SK-N-SH (cell line): ENCODE data around the gene GPX2. TPM values are rescaled to one million over a fixed set of nuclear protein-coding genes. Genes with fewer than 3 reads are reported as not detected.

Experiments
- CTCF ChIA-PET: fragments of 300-600, 350-600 bp; formaldehyde crosslinking; extraction: SDS; loops from one replicate; lab custom pipeline; 2021; lab: Yijun Ruan, JAX
- POLR2A ChIA-PET: fragments of 350-600 bp; sonication (Branson Sonifier 250); formaldehyde crosslinking; extraction: SDS; loops from one replicate; lab custom pipeline; 2020; ENCODE audit warnings: antibody characterized with exemption, inconsistent platforms; lab: Yijun Ruan, JAX
- DNase-seq: peaks from one replicate; pipeline ENCODE4 v3.0.0; 2012
- H2AFZ ChIP-seq: fragments of 200-600 bp; sonication (generic); 2 replicates; pipeline ENCODE4 v1.8.1; 2016; ENCODE audit warnings: antibody characterized with exemption, mild to moderate bottlenecking, low read depth
- H3F3A ChIP-seq: fragments of 200-600 bp; sonication (generic); replicated peaks from 2 replicates; pipeline ENCODE3; 2016; ENCODE audit warnings: antibody characterized with exemption, mild to moderate bottlenecking; ENCODE audit not compliant: insufficient read depth
- H3K27ac ChIP-seq, 2 experiments: fragments of 200-500 bp in 1 of 2; fragments of 200-600 bp in 1 of 2; sonication (Bioruptor generic) in 1 of 2; sonication (generic), shearing (Covaris generic) in 1 of 2; 2 replicates each; pipeline versions ENCODE4 v1.5.1 to v1.6.1; 2014 to 2016; ENCODE audit warnings: low read depth in 2 of 2, inconsistent platforms in 1 of 2, low read length in 1 of 2, mild to moderate bottlenecking in 1 of 2, mixed read lengths in 1 of 2
- H3K27me3 ChIP-seq: fragments of 200-600 bp; sonication (generic), shearing (Covaris generic); 2 replicates; pipeline ENCODE4 v1.6.1; 2016; ENCODE audit warnings: mixed run types; ENCODE audit not compliant: insufficient read depth
- H3K36me3 ChIP-seq, 2 experiments: fragments of 200-500 bp in 1 of 2; fragments of 200-600 bp in 1 of 2; sonication (Bioruptor generic) in 1 of 2; sonication (generic) in 1 of 2; replicated peaks in 1 of 2; 2 replicates each; pipeline versions ENCODE3 to v1.5.1; 2014 to 2016; ENCODE audit warnings: low read length in 1 of 2, mild to moderate bottlenecking in 1 of 2; ENCODE audit not compliant: insufficient read depth in 2 of 2, control insufficient read depth in 1 of 2
- H3K4me1 ChIP-seq, 2 experiments: fragments of 200-500 bp in 1 of 2; fragments of 200-600 bp in 1 of 2; sonication (Bioruptor generic) in 1 of 2; sonication (generic), shearing (Covaris generic) in 1 of 2; 2 replicates each; pipeline versions ENCODE4 v1.5.1 to v1.6.1; 2014 to 2016; ENCODE audit warnings: low read depth in 1 of 2, low read length in 1 of 2, mixed run types in 1 of 2; ENCODE audit not compliant: insufficient read depth in 2 of 2, control insufficient read depth in 1 of 2
- H3K4me2 ChIP-seq: fragments of 200-600 bp; sonication (generic), shearing (Covaris generic); 2 replicates; pipeline ENCODE4 v1.6.1; 2017; ENCODE audit warnings: mixed run types
- H3K4me3 ChIP-seq, 2 experiments: fragments of 200-500 bp in 1 of 2; fragments of 200-600 bp in 1 of 2; sonication (Bioruptor generic) in 1 of 2; sonication (generic), shearing (Covaris generic) in 1 of 2; 2 replicates each; pipeline versions ENCODE4 v1.5.1 to v1.8.1; 2014 to 2016; ENCODE audit warnings: low read depth in 2 of 2, inconsistent platforms in 1 of 2, low read length in 1 of 2, mild to moderate bottlenecking in 1 of 2, mixed read lengths in 1 of 2, moderate library complexity in 1 of 2
- H3K79me2 ChIP-seq: fragments of 200-600 bp; sonication (generic); 2 replicates; pipeline ENCODE4 v1.8.1; 2017; ENCODE audit warnings: mild to moderate bottlenecking; ENCODE audit not compliant: insufficient read depth
- H3K9ac ChIP-seq: fragments of 200-600 bp; sonication (generic); 2 replicates; pipeline ENCODE4 v1.6.1; 2017; ENCODE audit warnings: mixed run types
- H3K9me2 ChIP-seq: fragments of 200-600 bp; sonication (generic); 2 replicates; pipeline ENCODE4 v1.6.1; 2017; ENCODE audit warnings: mixed run types
- H3K9me3 ChIP-seq: fragments of 200-600 bp; sonication (generic); 2 replicates; pipeline ENCODE4 v1.6.1; 2017; ENCODE audit warnings: mixed run types, mild to moderate bottlenecking, moderate library complexity
- H4K20me1 ChIP-seq: fragments of 200-600 bp; sonication (generic); 2 replicates; pipeline ENCODE4 v1.6.1; 2017; ENCODE audit warnings: mild to moderate bottlenecking, mixed run types; ENCODE audit not compliant: insufficient read depth
- ELF1 ChIP-seq: IDR thresholded peaks from 2 replicates; pipeline ENCODE4 v1.4.0; 2012
- EP300 ChIP-seq, 2 experiments: IDR thresholded peaks; 2 replicates each; pipeline versions ENCODE4 v1.4.0 to v1.6.1; 2012; ENCODE audit warnings: borderline replicate concordance in 1 of 2, low read depth in 1 of 2, low read length in 1 of 2
- FOSL2 ChIP-seq: IDR thresholded peaks from 2 replicates; pipeline ENCODE4 v1.4.0; 2012; ENCODE audit warnings: low read depth, mild to moderate bottlenecking, moderate library complexity, borderline replicate concordance
- FOXM1 ChIP-seq: IDR thresholded peaks from 2 replicates; pipeline ENCODE4 v1.4.0; 2012; ENCODE audit warnings: low read depth, mild to moderate bottlenecking
- GABPA ChIP-seq: IDR thresholded peaks from 2 replicates; pipeline ENCODE4 v1.4.0; 2012; ENCODE audit warnings: low read depth, mild to moderate bottlenecking
- GATA2 ChIP-seq: sonication (generic); formaldehyde crosslinking; IDR thresholded peaks from 2 replicates; pipeline ENCODE4 v1.5.0; 2020; ENCODE audit warnings: mild to moderate bottlenecking, missing genetic modification reagents
- IRF3 ChIP-seq: fragments of 150-350 bp; IDR thresholded peaks from 2 replicates; pipeline ENCODE4 v1.6.1; 2016; ENCODE audit warnings: mild to moderate bottlenecking, low read depth, low read length
- JUND ChIP-seq: IDR thresholded peaks from 2 replicates; pipeline ENCODE4 v1.4.0; 2012
- MAX ChIP-seq: IDR thresholded peaks from 2 replicates; pipeline ENCODE4 v1.4.0; 2012; ENCODE audit warnings: low read depth
- NFIC ChIP-seq: IDR thresholded peaks from 2 replicates; pipeline ENCODE4 v1.4.0; 2012; ENCODE audit warnings: borderline replicate concordance
- POLR2AphosphoS5 ChIP-seq: IDR thresholded peaks from 2 replicates; pipeline ENCODE4 v1.6.1; 2012; ENCODE audit warnings: low read depth, low read length
- RAD21 ChIP-seq: IDR thresholded peaks from 2 replicates; pipeline ENCODE4 v1.6.1; 2012; ENCODE audit warnings: mild to moderate bottlenecking, low read length
- RCOR1 ChIP-seq: fragments of 150-350 bp; IDR thresholded peaks from 2 replicates; pipeline ENCODE4 v1.6.1; 2017; ENCODE audit warnings: antibody characterized with exemption, low read length
- REST ChIP-seq: IDR thresholded peaks from 2 replicates; pipeline ENCODE4 v1.6.1; 2012; ENCODE audit warnings: mild to moderate bottlenecking, low read depth, low read length, moderate library complexity
- RFX5 ChIP-seq: IDR thresholded peaks from 2 replicates; pipeline ENCODE4 v1.6.1; 2012; ENCODE audit warnings: mild to moderate bottlenecking, improper control_type of control experiment, low read length
- SIN3A ChIP-seq: IDR thresholded peaks from 2 replicates; pipeline ENCODE4 v1.6.1; 2012; ENCODE audit warnings: low read depth, mild to moderate bottlenecking, low read length, moderate library complexity, borderline replicate concordance
- SMC3 ChIP-seq: IDR thresholded peaks from 2 replicates; pipeline ENCODE4 v1.6.1; 2012; ENCODE audit warnings: low read depth, low read length, improper control_type of control experiment
- TAF1 ChIP-seq: IDR thresholded peaks from 2 replicates; pipeline ENCODE4 v1.6.1; 2012; ENCODE audit warnings: low read depth, mild to moderate bottlenecking, low read length, moderate library complexity, borderline replicate concordance
- TCF12 ChIP-seq: IDR thresholded peaks from 2 replicates; pipeline ENCODE4 v1.4.0; 2012
- USF2 ChIP-seq: fragments of 150-350 bp; IDR thresholded peaks from 2 replicates; pipeline ENCODE4 v1.6.1; 2017; ENCODE audit warnings: antibody characterized with exemption, low read length, low read depth, borderline replicate concordance
- YY1 ChIP-seq: IDR thresholded peaks from 2 replicates; pipeline ENCODE4 v1.4.0; 2012; ENCODE audit warnings: low read depth, mild to moderate bottlenecking
- WGBS: methylation state at CpG from one replicate; pipeline ENCODE4 v1.1.6; 2017; ENCODE audit warnings: low lambda C conversion rate; 5-methylcytosine and 5-hydroxymethylcytosine counted together
- polyA plus RNA-seq, 3 experiments: library from polyadenylated mRNA; depleted of rRNA; stranded (reverse); fragments of >200 nt; gene quantifications; 2 replicates each; pipeline ENCODE4 v1.2.3, GENCODE V29; 2012

The GPX2 gene
- polyA plus RNA-seq, 1 of the 3 experiments (the other 2 are of a cell fraction): not detected

GRCh38 chr14:64920465-64920864 lies 22.1 kb downstream of the GPX2 start:
- CTCF ChIA-PET: interaction anchor here (1.0 to 1.1 kb wide), 2 partner anchors 29 to 119 kb away, joined by 3 to 4 read pairs; no protein-coding TSS in a partner anchor
- H2AFZ ChIP-seq: no peak overlapping the region
- peaks cover 19% of the 10 kb centered on the region for H4K20me1 ChIP-seq
- no peak overlapping the region for H3K9ac ChIP-seq
- H3K9me2 ChIP-seq: no peaks in the 10 kb centered on the region
- no peak for TF ChIP-seq POLR2AphosphoS5
- TF ChIP-seq NFIC: no peak
- TF ChIP-seq SMC3: no peak
- TF ChIP-seq GABPA: no peak
- no peak for TF ChIP-seq RCOR1
- no peak for TF ChIP-seq USF2
- TF ChIP-seq MAX: no peak
- no peak for TF ChIP-seq SIN3A
- TF ChIP-seq RAD21: no peak
- TF ChIP-seq GATA2 (CRISPR knock-in tag): no peak
- TF ChIP-seq, all 33 proteins: peak for 0
- no peak overlapping the region for H3K4me3 ChIP-seq
- peaks cover 21 to 35% of the 10 kb centered on the region in 2 experiments for H3K36me3 ChIP-seq
- no peaks in the 10 kb centered on the region for H3K27me3 ChIP-seq
- no peak overlapping the region for H3K4me2 ChIP-seq
- H3K79me2 ChIP-seq: peaks cover 88% of the 10 kb centered on the region
- no peaks in the 10 kb centered on the region; the same call in 1 of the 2 replicates for H3K9me3 ChIP-seq
- H3F3A ChIP-seq: peaks cover 5% of the 10 kb centered on the region
- peaks cover 3 to 15% of the 10 kb centered on the region in 2 experiments; a peak in 3 of 4 replicates for H3K4me1 ChIP-seq
- 97% methylated on average over 2 of the region's 2 CpGs for WGBS
- H3K27ac ChIP-seq: no peak overlapping the region
- no peak for DNase-seq
- POLR2A ChIA-PET: no interaction called here

DNA sequence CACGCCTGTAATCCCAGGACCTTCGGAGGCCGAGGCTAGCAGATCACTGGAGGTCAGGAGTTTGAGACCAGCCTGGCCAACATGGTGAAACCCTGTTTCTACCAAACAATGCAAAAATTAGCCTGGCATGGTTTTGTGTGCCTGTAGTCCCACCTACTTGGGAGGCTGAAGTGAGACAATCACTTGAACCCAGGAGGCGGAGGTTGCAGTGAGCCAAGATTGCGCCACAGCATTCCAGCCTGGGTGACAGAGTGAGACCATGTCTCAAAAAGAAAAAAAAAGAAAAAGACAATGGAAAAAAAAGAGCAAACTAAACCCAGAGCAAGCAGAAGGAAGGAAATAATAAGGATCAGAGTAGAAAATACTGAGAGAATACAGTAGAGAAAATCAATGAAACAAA lies 22.9 kb downstream of the GPX2 start:
- Histone ChIP-seq H3K79me2 (peaks cover 92% of the 10 kb centered on the region), H3F3A (peaks cover 5% of the 10 kb centered on the region), H4K20me1 (peaks cover 19% of the 10 kb centered on the region), H3K27ac (no peak overlapping the region), H3K9me2 (no peaks in the 10 kb centered on the region), H2AFZ (no peak overlapping the region), H3K4me2 (no peak overlapping the region), H3K9me3 (no peaks in the 10 kb centered on the region; the same call in 1 of the 2 replicates), H3K4me3 (no peak overlapping the region), H3K27me3 (no peaks in the 10 kb centered on the region), H3K9ac (no peak overlapping the region), H3K36me3 (peaks cover 14 to 26% of the 10 kb centered on the region in 2 experiments), H3K4me1 (peaks cover 9 to 15% of the 10 kb centered on the region in 2 experiments; a peak in 3 of 4 replicates)
- TF ChIP-seq TCF12 (no peak), JUND (no peak), RFX5 (no peak), FOXM1 (no peak), IRF3 (no peak), TAF1 (no peak), REST (no peak), EP300 (IDR thresholded peaks at IDR 0.05; ENCODE audit: borderline replicate concordance in 1 of 2, low read depth in 1 of 2, low read length in 1 of 2) (no peak), SMC3 (no peak), RAD21 (no peak), SIN3A (no peak), ELF1 (no peak), FOSL2 (no peak), POLR2AphosphoS5 (no peak), YY1 (no peak)
- ChIA-PET POLR2A (no interaction called here), CTCF (no interaction called here)
- DNase-seq: no peak
- WGBS: 95% methylated on average over 5 of the region's 5 CpGs
